IMR-90 (cell line): Measurements from ENCODE around the gene FCSK. TPM values are rescaled to one million over a fixed set of nuclear protein-coding genes. Genes with fewer than 3 reads are reported as not detected.

ENCODE experiments used
- ELK1 ChIP-seq: fragments of 150-350 bp; IDR thresholded peaks from 2 replicates; pipeline ENCODE4 v1.6.1; 2016; ENCODE audit warnings: low read depth, mild to moderate bottlenecking, low read length, moderate library complexity, borderline replicate concordance
- RFX5 ChIP-seq: IDR thresholded peaks from 2 replicates; pipeline ENCODE4 v1.8.0; 2012; ENCODE audit warnings: low read depth, mild to moderate bottlenecking, low read length, moderate library complexity
- USF2 ChIP-seq: fragments of 150-350 bp; IDR thresholded peaks from 2 replicates; pipeline ENCODE4 v1.6.1; 2017; ENCODE audit warnings: mild to moderate bottlenecking, antibody characterized with exemption, low read length, low read depth
- polyA plus RNA-seq, 3 experiments: library from polyadenylated mRNA; depleted of rRNA; stranded (reverse); fragments of >200 nt; gene quantifications; 2 replicates each; pipeline ENCODE4 v1.2.3, GENCODE V29; 2012; ENCODE audit warnings: low replicate concordance in 1 of 3
- total RNA-seq: library from RNA; depleted of rRNA; stranded (reverse); fragments of >200 nt; gene quantifications from 2 replicates; pipeline ENCODE4 v1.2.3, GENCODE V29; 2012

FCSK gene
- total and polyA plus RNA-seq, 2 of the 4 experiments (the other 2 are of a cell fraction): 6.1 to 7.2 TPM

- TF ChIP-seq USF2 (no peak), RFX5 (no peak), ELK1 (no peak)
These were observed 24.3 kb upstream of the FCSK start (continued) for GRCh38 chr16:70429888-70430666.
